H54 (cell line): ENCODE measurements around the gene CDKAL1.
"Not testable (repeated sequence)": the region's sequence is repeated elsewhere in the genome, so short reads cannot be mapped to it uniquely, and the experiment has no call there.

Source experiments
- DNase-seq: peaks from one replicate; pipeline ENCODE4 v3.0.0; 2011; ENCODE audit warnings: low spot score, mixed read lengths; ENCODE audit not compliant: insufficient read length
- FAIRE-seq: peaks from 3 replicates; lab custom pipeline; 2011; peaks lifted over from hg19 to GRCh38; lab: Jason Lieb, UNC
- POLR2A ChIP-seq: IDR thresholded peaks from 2 replicates; pipeline ENCODE4 v1.6.1; 2011; ENCODE audit warnings: low read depth, mild to moderate bottlenecking, low read length

CDKAL1 gene

DNA sequence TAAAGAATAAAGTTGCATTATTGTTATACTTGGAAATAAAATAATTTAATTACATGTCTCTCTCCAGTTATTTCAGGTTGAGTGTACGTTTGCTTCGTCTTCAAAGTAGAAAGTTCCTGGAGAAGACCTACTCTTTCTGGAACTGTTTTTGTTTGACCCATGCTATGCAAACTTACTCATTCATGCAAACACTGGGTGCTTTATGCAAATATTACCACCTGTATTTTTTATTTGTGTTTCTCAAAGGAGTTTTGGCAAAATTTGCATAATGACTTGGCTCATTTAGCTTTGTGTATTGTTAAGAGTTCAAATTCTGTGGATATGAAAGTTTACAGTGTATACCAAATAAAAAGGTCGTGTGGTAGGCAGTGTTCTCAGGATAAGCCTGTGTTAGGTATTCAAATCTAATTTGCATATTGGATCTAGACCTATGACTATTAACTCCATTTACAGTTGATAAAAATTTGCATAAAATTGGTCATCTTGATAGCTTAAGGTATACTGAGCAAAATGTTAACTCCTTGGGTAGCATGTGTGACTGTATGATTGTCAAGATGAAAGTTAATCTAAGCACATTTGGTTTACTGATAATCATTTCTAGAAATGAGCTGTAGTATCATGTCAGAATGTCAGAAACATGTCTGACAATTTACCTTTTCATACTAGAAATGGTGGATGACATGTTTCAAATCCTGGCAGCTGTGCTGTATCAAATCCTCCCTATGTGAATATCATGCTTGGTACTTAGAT lies 65.2 kb downstream of the CDKAL1 start:
- no peak for TF ChIP-seq POLR2A
- no peak for DNase-seq
- no peak for FAIRE-seq

GRCh38 chr6:20600831-20601230 lies 66.6 kb downstream of the CDKAL1 start:
- FAIRE-seq (no peak), DNase-seq (no peak)
- no peak for TF ChIP-seq POLR2A

DNA sequence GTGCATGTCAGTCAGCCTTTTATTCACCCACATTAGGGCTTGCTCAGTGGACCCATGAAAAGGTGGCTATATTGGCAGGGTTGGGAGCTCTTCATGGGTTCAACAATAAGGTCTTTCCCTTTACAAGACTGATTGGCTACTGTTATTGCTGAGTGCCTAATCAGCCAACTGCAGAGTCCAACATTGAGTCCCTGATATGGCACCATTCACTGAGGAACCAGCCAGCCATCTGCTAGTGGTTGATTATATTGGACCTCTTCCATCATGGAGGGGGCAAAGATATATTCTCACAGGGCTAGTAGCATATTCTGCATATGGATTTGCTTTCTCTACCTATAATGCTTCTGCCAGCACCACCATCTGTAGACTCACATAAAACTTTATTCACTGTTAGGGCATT lies 69.9 kb downstream of the CDKAL1 start:
- FAIRE-seq, result no peak
- TF ChIP-seq POLR2A, result no peak
- no peak for DNase-seq

GRCh38 chr6:20605061-20605460 lies 70.8 kb downstream of the CDKAL1 start:
- DNase-seq (no peak), FAIRE-seq (no peak)
- TF ChIP-seq POLR2A, result no peak

GRCh38 chr6:20605581-20605980 lies 71.3 kb downstream of the CDKAL1 start:
- DNase-seq (no peak), FAIRE-seq (peak; percentile 33)
- TF ChIP-seq POLR2A, result no peak

GRCh38 chr6:20606831-20607230 lies 72.6 kb downstream of the CDKAL1 start:
- TF ChIP-seq POLR2A, result no peak
- FAIRE-seq, result no peak
- no peak for DNase-seq

- no peak for DNase-seq
- no peak for FAIRE-seq
- TF ChIP-seq POLR2A, result no peak
Observed at GRCh38 chr6:20608356-20608755, 74.1 kb downstream of the CDKAL1 start.

GRCh38 chr6:20608905-20609304 lies 74.6 kb downstream of the CDKAL1 start:
- DNase-seq (no peak), FAIRE-seq (no peak)
- TF ChIP-seq POLR2A, result no peak

DNA sequence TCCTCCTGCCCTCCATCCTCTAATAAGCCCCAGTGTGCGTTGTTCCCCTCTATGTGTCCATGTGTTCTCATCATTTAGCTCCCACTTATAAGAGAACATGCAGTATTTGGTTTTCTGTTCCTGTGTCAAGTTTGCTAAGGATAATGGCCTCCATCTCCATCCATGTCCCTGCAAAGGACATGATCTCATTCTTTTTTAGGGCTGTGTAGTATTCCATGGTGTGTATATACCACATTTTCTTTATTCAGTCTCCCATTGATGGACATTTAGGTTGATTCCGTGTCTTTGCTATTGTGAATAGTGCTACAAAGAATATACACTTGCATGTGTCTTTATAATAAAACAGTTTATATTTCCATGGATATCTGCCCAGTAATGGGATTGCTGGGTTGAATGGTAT lies 75.7 kb downstream of the CDKAL1 start:
- FAIRE-seq, DNase-seq: not testable (repeated sequence)

DNA sequence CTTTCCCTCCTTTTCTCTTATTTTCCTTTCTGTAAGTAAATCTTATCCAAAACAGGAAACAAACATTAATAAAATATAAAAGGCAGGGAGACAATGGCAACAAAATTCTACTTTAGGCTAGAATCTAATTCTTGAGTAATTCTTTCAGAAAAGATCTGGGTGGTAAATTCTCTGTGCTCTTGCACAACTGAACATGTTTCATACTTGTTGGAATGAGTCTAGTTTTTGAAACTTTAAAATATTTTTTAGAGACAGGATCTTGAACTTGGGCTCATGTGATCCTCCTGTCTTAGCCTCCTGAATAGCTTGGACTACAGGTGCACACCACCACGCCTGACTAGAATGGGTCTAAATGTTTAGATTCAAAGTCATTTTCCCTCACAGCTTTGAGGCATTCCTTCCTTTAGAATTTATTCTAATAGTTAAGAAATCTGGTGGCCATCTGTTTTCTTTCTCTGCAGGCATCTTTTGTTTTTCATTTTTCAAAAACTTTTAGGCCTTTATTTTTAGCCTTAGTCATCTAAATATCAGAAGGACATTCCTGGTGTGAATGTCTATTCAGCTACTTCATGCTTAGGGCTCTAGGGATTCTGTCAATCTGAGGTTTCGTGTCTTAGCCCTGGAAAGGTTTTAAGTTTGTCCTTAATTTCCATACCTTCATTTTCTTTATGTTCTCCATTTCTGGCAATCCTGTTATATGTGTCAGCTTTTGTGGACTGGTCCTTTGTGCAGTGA lies 76.5 kb downstream of the CDKAL1 start:
- no peak for FAIRE-seq
- no peak for DNase-seq
- no peak for TF ChIP-seq POLR2A

- FAIRE-seq, DNase-seq: not testable (repeated sequence)
Observed at GRCh38 chr6:20617537-20617936, 83.3 kb downstream of the CDKAL1 start.

- FAIRE-seq (no peak), DNase-seq (no peak)
- TF ChIP-seq POLR2A, result no peak
Observed at GRCh38 chr6:20620043-20620442, 85.8 kb downstream of the CDKAL1 start.

DNA sequence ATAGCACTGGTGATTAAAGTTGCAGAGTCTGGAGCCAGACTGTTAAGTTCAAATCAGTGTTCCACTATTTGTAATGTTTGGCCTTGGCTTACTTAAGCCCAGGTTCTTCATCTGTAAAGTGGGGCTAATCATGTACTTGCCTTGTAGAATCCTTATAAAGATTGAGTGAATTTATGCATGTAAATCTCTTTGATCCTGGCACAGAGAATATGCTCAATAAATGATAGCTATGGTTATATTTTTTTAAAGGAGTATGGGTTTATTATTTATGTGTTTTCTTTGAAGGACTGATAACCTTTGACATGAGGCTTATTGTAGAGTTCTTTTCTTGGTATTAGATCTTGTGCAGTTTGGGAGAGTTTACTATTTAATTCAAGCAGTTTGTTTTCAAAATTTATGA lies 89.5 kb downstream of the CDKAL1 start:
- no peak for TF ChIP-seq POLR2A
- FAIRE-seq (no peak), DNase-seq (no peak)

- no peak for TF ChIP-seq POLR2A
- DNase-seq (no peak), FAIRE-seq (no peak)
Observed at GRCh38 chr6:20626165-20626564, 91.9 kb downstream of the CDKAL1 start.

GRCh38 chr6:20629509-20629908 lies 95.3 kb downstream of the CDKAL1 start:
- DNase-seq (no peak), FAIRE-seq (no peak)
- no peak for TF ChIP-seq POLR2A

DNA sequence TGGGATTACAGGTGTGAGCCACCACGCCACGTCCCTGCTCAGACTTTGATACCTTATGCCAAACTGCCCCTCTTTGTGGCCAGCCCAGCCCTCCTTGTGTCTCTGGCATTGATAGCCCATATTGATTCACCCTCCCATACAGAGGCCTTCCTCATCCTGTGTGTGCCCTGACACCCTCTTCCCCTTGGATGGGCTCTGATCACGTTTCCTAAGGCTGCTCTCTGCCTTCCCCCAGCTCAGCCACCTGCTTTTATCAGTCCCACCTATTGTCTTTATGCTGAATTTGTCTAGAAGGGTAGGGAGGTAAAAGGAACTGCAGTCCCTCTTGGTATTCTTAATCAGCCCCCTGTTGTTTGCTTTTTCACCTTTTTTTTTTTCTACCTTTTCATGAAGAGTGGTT lies 95.9 kb downstream of the CDKAL1 start:
- FAIRE-seq, result no peak
- no peak for TF ChIP-seq POLR2A
- no peak for DNase-seq
